CD4-positive, alpha-beta T cell (primary cell): ENCODE data around the gene INA. TPM values are rescaled to one million over a fixed set of nuclear protein-coding genes. Genes with fewer than 3 reads are reported as not detected.

Experiments used
- ATAC-seq: fragments of 200-7000 bp; cut with Tn5 transposase; one replicate; pipeline ENCODE4 v1.10.0; 2022; ENCODE audit warnings: mild to moderate bottlenecking; ENCODE audit not compliant: poor library complexity
- CTCF ChIA-PET: fragments of 350-600 bp; sonication (Branson Sonifier 250); formaldehyde crosslinking; loops from one replicate; lab custom pipeline; 2021; ENCODE audit warnings: antibody characterized with exemption, inconsistent platforms; lab: Charles Lee
- POLR2A ChIA-PET: fragments of 350-600 bp; sonication (Branson Sonifier 250); formaldehyde crosslinking; loops from one replicate; lab custom pipeline; 2021; ENCODE audit warnings: antibody characterized with exemption, inconsistent platforms; lab: Charles Lee
- DNase-seq, 14 experiments: peaks; one replicate each; pipeline ENCODE4 v3.0.0-alpha.2; 2013 to 2020; ENCODE audit warnings: mixed read lengths in 2 of 14
- H3K27ac ChIP-seq, 2 donors: one replicate each; pipeline versions ENCODE4 v1.5.1 to v1.7.0; 2013; ENCODE audit warnings: low read length in 2 of 2, low read depth in 1 of 2, mild to moderate bottlenecking in 1 of 2
- H3K27me3 ChIP-seq, 2 experiments: 1 replicate in 1 of 2; 2 replicates in 1 of 2; pipeline versions ENCODE4 v1.6.1 to v1.7.0; 2013; ENCODE audit warnings: low read length in 2 of 2, control low read depth in 1 of 2, mild to moderate bottlenecking in 1 of 2, moderate library complexity in 1 of 2; ENCODE audit not compliant: insufficient read depth in 2 of 2, control insufficient read depth in 1 of 2
- H3K36me3 ChIP-seq: one replicate; pipeline ENCODE4 v1.6.1; 2013; ENCODE audit warnings: low read length, control low read depth; ENCODE audit not compliant: insufficient read depth
- H3K4me1 ChIP-seq: one replicate; pipeline ENCODE4 v1.6.1; 2013; ENCODE audit warnings: low read length, control low read depth; ENCODE audit not compliant: insufficient read depth
- H3K4me3 ChIP-seq: one replicate; pipeline ENCODE4 v1.5.1; 2013; ENCODE audit warnings: mild to moderate bottlenecking, low read length, moderate library complexity
- H3K9me3 ChIP-seq, 2 experiments: 1 replicate in 1 of 2; 2 replicates in 1 of 2; pipeline versions ENCODE4 v1.6.1 to v1.7.0; 2013; ENCODE audit warnings: low read length in 2 of 2, mild to moderate bottlenecking in 2 of 2, control low read depth in 1 of 2, moderate library complexity in 1 of 2; ENCODE audit not compliant: control insufficient read depth in 1 of 2, insufficient read depth in 1 of 2
- H3K27ac Mint-ChIP-seq: one replicate; pipeline ENCODE4 v1.8.0; 2020; ENCODE audit warnings: mixed read lengths
- H3K27me3 Mint-ChIP-seq: one replicate; pipeline ENCODE4 v1.8.0; 2021; ENCODE audit warnings: mixed read lengths
- H3K36me3 Mint-ChIP-seq: one replicate; pipeline ENCODE4 v1.8.0; 2021; ENCODE audit warnings: low read depth, mixed read lengths
- H3K4me1 Mint-ChIP-seq: one replicate; pipeline ENCODE4 v1.8.0; 2021; ENCODE audit warnings: low read depth, mixed read lengths
- H3K4me3 Mint-ChIP-seq: one replicate; pipeline ENCODE4 v1.8.0; 2020; ENCODE audit warnings: mild to moderate bottlenecking, mixed read lengths
- H3K9me3 Mint-ChIP-seq: one replicate; pipeline ENCODE4 v1.8.0; 2020; ENCODE audit warnings: mixed read lengths
- CTCF ChIP-seq: fragments of 200-600 bp; IDR thresholded peaks from one replicate; pipeline ENCODE4 v1.8.0; 2022; ENCODE audit warnings: antibody characterized with exemption, mild to moderate bottlenecking
- intact Hi-C, 2 experiments: fragments of 100-400 bp; cut with DNase I in 1 of 2; cut with micrococcal nuclease in 1 of 2; formaldehyde crosslinking; loops; one replicate each; pipeline versions ENCODE4 v1.15.1 to v1.9.0; 2023 to 2025; cut with DNase I, micrococcal nuclease
- total RNA-seq, 174 experiments: library from RNA in 2 of 174; stranded (reverse) in 2 of 174; gene quantifications; one replicate each; pipeline ENCODE4 v1.2.3 and lab custom pipeline; 2021 to 2026

Gene INA
- total RNA-seq, 2 experiments from 2014 or later, result not detected

- H3K36me3 Mint-ChIP-seq, result peaks cover 40% of the 10 kb centered on the region
- no peak overlapping the region for H3K4me3 Mint-ChIP-seq
- intact Hi-C loops, result no loop called here
- H3K4me3 ChIP-seq, result no peak overlapping the region
- no peaks in the 10 kb centered on the region for H3K9me3 Mint-ChIP-seq
- no peak for TF ChIP-seq CTCF
- ChIA-PET CTCF (no interaction called here), POLR2A (no interaction called here)
- no peak overlapping the region for H3K27ac ChIP-seq
- H3K27ac Mint-ChIP-seq, result no peak overlapping the region
- H3K4me1 Mint-ChIP-seq, result no peaks in the 10 kb centered on the region
- H3K27me3 Mint-ChIP-seq, result no peaks in the 10 kb centered on the region
- H3K4me1 ChIP-seq, result no peaks in the 10 kb centered on the region
- H3K27me3 ChIP-seq, result no peaks in the 10 kb centered on the region
- DNase-seq (no peak), ATAC-seq (no peak)
- H3K36me3 ChIP-seq, result peaks cover 18% of the 10 kb centered on the region
- H3K9me3 ChIP-seq, result no peaks in the 10 kb centered on the region
Measured at GRCh38 chr10:103336370-103336769, 59.4 kb downstream of the INA start.

Other genes with a start within 250 kb of the INA start
- 10 to 100 TPM; 43.2 to 47.8 TPM for gene NT5C2, start 83.9 kb upstream of the INA start, total RNA-seq
- gene RPEL1, start 31.3 kb upstream of the INA start, total RNA-seq, result not detected
- gene PCGF6, start 74.0 kb downstream of the INA start, total RNA-seq, result 1 to 10 TPM; 1.6 to 1.8 TPM
- gene TAF5, start 90.8 kb downstream of the INA start, total RNA-seq, result 1 to 10 TPM; 3.8 to 4.0 TPM
- 100 to 1,000 TPM; 107 to 111 TPM for gene ATP5MK, start 119.3 kb downstream of the INA start, total RNA-seq
- 10 to 100 TPM; 13.3 to 16.4 TPM for gene PDCD11, start 119.5 kb downstream of the INA start, total RNA-seq
- 1 to 10 TPM; 3.1 to 4.0 TPM for gene CALHM2, start 175.2 kb downstream of the INA start, total RNA-seq
- not detected for gene CALHM1, start 181.8 kb downstream of the INA start, total RNA-seq
- gene CALHM3, start 202.1 kb downstream of the INA start, total RNA-seq, result not detected
- 1 to 10 TPM in 1 of 2 experiments, under 1 TPM in 1; 0.85 to 1.1 TPM for gene NEURL1, start 216.6 kb downstream of the INA start, total RNA-seq